ENCODE results near the gene CYP24A1.

DNA sequence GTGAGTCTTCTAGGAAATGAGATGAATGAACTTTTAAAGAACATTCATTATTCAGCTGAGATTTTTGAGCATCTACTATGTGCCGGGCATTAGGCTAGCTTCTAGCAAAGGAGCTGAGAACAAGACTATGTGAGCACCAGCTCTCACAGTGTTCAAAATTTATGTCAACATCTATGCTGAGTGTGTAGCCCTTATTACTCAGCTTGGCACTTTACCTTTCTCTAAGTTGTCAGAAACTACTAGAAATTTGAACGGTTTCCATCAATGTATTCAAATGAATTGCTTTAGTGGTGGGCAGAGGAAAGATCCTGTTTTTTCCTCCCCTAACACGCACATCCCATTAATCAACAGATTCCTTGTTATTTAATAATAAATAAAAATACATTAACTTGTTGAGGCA is 33.3 kb downstream of the CYP24A1 start:
- no peak for TF ChIP-seq POLR2A (IDR thresholded peaks at IDR 0.05)
- TF ChIP-seq, protein P1, sequence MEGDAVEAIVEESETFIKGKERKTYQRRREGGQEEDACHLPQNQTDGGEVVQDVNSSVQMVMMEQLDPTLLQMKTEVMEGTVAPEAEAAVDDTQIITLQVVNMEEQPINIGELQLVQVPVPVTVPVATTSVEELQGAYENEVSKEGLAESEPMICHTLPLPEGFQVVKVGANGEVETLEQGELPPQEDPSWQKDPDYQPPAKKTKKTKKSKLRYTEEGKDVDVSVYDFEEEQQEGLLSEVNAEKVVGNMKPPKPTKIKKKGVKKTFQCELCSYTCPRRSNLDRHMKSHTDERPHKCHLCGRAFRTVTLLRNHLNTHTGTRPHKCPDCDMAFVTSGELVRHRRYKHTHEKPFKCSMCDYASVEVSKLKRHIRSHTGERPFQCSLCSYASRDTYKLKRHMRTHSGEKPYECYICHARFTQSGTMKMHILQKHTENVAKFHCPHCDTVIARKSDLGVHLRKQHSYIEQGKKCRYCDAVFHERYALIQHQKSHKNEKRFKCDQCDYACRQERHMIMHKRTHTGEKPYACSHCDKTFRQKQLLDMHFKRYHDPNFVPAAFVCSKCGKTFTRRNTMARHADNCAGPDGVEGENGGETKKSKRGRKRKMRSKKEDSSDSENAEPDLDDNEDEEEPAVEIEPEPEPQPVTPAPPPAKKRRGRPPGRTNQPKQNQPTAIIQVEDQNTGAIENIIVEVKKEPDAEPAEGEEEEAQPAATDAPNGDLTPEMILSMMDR (IDR thresholded peaks at IDR 0.05 in 4 of 5, conservative IDR thresholded peaks at IDR 0.05 in 1 of 5): no peak
